OCI-LY1 (cell line): ENCODE data around the gene BMPR1B.

Source experiments
- CTCF ChIP-seq: fragments of 200-600 bp; sonication (generic), shearing (Covaris generic); IDR thresholded peaks from 2 replicates; pipeline ENCODE4 v1.5.1; 2017; ENCODE audit warnings: mild to moderate bottlenecking, antibody characterized with exemption, low read length, moderate library complexity, mixed read lengths
- EZH2 ChIP-seq: fragments of 200-600 bp; sonication (generic), shearing (Covaris generic); IDR thresholded peaks from 2 replicates; pipeline ENCODE4 v1.8.0; 2017; ENCODE audit warnings: borderline replicate concordance, mixed run types, mild to moderate bottlenecking, antibody characterized with exemption, low read length, moderate library complexity, mixed read lengths

- TF ChIP-seq CTCF (no peak), EZH2 (no peak)
Measured at GRCh38 chr4:95092766-95093165, 335.0 kb downstream of the BMPR1B start.
